ENCODE data around the gene PDCD11.

Gene PDCD11

GRCh38 chr10:103455235-103455634 lies 58.8 kb downstream of the PDCD11 start:
- no peak for TF ChIP-seq CTCF (conservative IDR thresholded peaks at IDR 0.05; ENCODE audit: low read depth, low read length)
- Histone ChIP-seq H3K4me3 (IDR thresholded peaks at IDR 0.05; ENCODE audit: insufficient read depth, low read depth, low read length) (no peak overlapping the region), H4K20me1 (ENCODE audit: insufficient read depth) (no peaks in the 10 kb centered on the region), H3K27me3 (ENCODE audit: insufficient read depth, low read depth) (no peaks in the 10 kb centered on the region), H2AFZ (ENCODE audit: low read depth) (no peak overlapping the region), H3K27ac (no peak overlapping the region), H3K36me3 (ENCODE audit: insufficient read depth) (no peaks in the 10 kb centered on the region), H3K4me2 (no peak overlapping the region), H3K4me1 (ENCODE audit: low read depth, poor library complexity, severe bottlenecking) (peaks cover 19% of the 10 kb centered on the region), H3K9ac (no peak overlapping the region), H3K79me2 (ENCODE audit: insufficient read depth, low read depth) (no peaks in the 10 kb centered on the region)

- no peak for TF ChIP-seq CTCF (conservative IDR thresholded peaks at IDR 0.05; ENCODE audit: low read depth, low read length)
- Histone ChIP-seq H3K27me3 (ENCODE audit: insufficient read depth, low read depth) (no peaks in the 10 kb centered on the region), H2AFZ (ENCODE audit: low read depth) (no peak overlapping the region), H3K27ac (no peak overlapping the region), H3K4me3 (IDR thresholded peaks at IDR 0.05; ENCODE audit: insufficient read depth, low read depth, low read length) (no peak overlapping the region), H3K36me3 (ENCODE audit: insufficient read depth) (no peaks in the 10 kb centered on the region), H3K4me1 (ENCODE audit: low read depth, poor library complexity, severe bottlenecking) (peaks cover 21% of the 10 kb centered on the region), H3K4me2 (no peak overlapping the region), H3K9ac (no peak overlapping the region), H4K20me1 (ENCODE audit: insufficient read depth) (no peaks in the 10 kb centered on the region), H3K79me2 (ENCODE audit: insufficient read depth, low read depth) (no peaks in the 10 kb centered on the region)
Measured at GRCh38 chr10:103456074-103456660, 59.7 kb downstream of the PDCD11 start.

- Histone ChIP-seq H3K36me3 (ENCODE audit: insufficient read depth) (no peaks in the 10 kb centered on the region), H2AFZ (ENCODE audit: low read depth) (no peak overlapping the region), H3K27me3 (ENCODE audit: insufficient read depth, low read depth) (no peaks in the 10 kb centered on the region), H3K27ac (no peak overlapping the region), H3K4me3 (IDR thresholded peaks at IDR 0.05; ENCODE audit: insufficient read depth, low read depth, low read length) (no peak overlapping the region), H3K4me2 (no peak overlapping the region), H3K4me1 (ENCODE audit: low read depth, poor library complexity, severe bottlenecking) (peaks cover 21% of the 10 kb centered on the region), H3K79me2 (ENCODE audit: insufficient read depth, low read depth) (no peaks in the 10 kb centered on the region), H3K9ac (no peak overlapping the region), H4K20me1 (ENCODE audit: insufficient read depth) (no peaks in the 10 kb centered on the region)
- no peak for TF ChIP-seq CTCF (conservative IDR thresholded peaks at IDR 0.05; ENCODE audit: low read depth, low read length)
Measured at GRCh38 chr10:103457176-103457712, 60.8 kb downstream of the PDCD11 start.

GRCh38 chr10:103457896-103458583 lies 61.6 kb downstream of the PDCD11 start:
- no peaks in the 10 kb centered on the region for H4K20me1 ChIP-seq (ENCODE audit: insufficient read depth)
- TF ChIP-seq CTCF (conservative IDR thresholded peaks at IDR 0.05; ENCODE audit: low read depth, low read length), result no peak
- no peaks in the 10 kb centered on the region for H3K27me3 ChIP-seq (ENCODE audit: insufficient read depth, low read depth)
- H3K4me3 ChIP-seq (IDR thresholded peaks at IDR 0.05; ENCODE audit: insufficient read depth, low read depth, low read length), result no peak overlapping the region
- H2AFZ ChIP-seq (ENCODE audit: low read depth), result no peak overlapping the region
- peaks cover 21% of the 10 kb centered on the region for H3K4me1 ChIP-seq (ENCODE audit: low read depth, poor library complexity, severe bottlenecking)
- H3K79me2 ChIP-seq (ENCODE audit: insufficient read depth, low read depth), result no peaks in the 10 kb centered on the region
- H3K9ac ChIP-seq, result no peak overlapping the region
- no peak overlapping the region for H3K27ac ChIP-seq
- H3K36me3 ChIP-seq (ENCODE audit: insufficient read depth), result no peaks in the 10 kb centered on the region
- H3K4me2 ChIP-seq, result no peak overlapping the region

Measured in KMS-11 (cell line).